Measurements from ENCODE around the gene ZNF79.

Gene ZNF79

DNA sequence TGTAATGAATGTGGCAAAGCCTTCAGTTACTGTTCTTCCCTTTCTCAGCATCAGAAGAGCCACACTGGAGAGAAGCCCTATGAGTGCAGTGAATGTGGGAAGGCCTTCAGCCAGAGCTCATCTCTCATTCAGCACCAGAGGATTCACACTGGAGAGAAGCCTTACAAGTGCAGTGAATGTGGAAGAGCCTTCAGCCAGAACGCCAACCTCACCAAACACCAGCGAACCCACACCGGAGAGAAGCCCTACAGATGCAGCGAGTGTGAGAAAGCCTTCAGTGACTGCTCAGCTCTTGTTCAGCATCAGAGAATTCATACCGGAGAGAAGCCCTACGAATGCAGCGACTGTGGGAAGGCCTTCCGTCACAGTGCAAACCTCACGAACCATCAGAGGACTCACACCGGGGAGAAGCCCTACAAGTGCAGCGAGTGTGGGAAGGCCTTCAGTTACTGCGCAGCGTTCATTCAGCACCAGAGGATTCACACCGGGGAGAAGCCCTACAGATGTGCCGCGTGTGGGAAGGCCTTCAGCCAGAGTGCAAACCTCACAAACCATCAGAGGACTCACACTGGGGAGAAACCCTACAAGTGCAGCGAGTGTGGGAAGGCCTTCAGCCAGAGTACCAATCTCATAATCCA, 20.2 kb downstream of the ZNF79 start:
- DNase-seq (ENCODE audit: low read depth): no peak
- no peak overlapping the region for H3K4me3 ChIP-seq (ENCODE audit: low read length)
- TF ChIP-seq, protein P1, sequence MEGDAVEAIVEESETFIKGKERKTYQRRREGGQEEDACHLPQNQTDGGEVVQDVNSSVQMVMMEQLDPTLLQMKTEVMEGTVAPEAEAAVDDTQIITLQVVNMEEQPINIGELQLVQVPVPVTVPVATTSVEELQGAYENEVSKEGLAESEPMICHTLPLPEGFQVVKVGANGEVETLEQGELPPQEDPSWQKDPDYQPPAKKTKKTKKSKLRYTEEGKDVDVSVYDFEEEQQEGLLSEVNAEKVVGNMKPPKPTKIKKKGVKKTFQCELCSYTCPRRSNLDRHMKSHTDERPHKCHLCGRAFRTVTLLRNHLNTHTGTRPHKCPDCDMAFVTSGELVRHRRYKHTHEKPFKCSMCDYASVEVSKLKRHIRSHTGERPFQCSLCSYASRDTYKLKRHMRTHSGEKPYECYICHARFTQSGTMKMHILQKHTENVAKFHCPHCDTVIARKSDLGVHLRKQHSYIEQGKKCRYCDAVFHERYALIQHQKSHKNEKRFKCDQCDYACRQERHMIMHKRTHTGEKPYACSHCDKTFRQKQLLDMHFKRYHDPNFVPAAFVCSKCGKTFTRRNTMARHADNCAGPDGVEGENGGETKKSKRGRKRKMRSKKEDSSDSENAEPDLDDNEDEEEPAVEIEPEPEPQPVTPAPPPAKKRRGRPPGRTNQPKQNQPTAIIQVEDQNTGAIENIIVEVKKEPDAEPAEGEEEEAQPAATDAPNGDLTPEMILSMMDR (conservative IDR thresholded peaks at IDR 0.05; ENCODE audit: low read depth, low read length): no peak

DNA sequence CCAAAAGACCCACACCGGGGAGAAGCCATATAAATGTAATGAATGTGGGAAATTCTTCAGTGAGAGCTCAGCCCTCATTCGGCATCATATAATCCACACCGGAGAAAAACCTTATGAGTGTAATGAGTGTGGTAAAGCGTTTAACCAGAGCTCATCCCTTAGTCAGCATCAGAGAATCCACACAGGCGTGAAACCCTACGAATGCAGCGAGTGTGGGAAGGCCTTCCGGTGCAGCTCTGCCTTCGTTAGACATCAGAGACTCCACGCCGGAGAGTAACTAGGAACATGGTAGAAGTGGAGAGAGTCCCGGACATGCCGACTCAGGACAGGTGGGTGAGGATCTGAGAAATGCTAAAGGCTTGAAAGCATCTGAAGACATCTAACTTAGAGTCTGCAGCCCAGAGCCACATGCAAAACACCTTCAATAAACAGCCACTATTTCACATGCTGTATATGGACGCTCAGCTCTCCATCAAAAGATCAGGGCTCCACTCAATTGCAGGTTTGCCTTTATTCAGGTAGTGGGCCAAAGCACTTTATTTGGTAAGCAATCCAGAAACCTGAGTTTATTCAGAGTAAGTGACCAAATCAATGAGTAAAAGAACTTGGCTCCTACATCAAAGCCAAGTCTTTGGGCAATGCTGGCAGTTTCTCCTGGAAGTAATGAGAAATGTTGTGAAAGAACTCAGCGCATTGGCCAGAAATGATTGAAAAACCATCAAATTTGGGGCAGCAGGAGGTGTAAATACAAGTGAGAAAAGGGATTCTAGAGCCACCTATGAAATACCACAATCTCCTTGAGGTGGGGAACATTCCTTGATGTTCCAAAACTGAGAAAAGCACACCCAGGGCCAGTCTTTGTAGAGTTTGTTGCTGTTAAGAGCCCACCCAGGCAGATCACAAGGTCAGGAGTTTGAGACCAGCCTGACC, 21.0 kb downstream of the ZNF79 start:
- no peak for DNase-seq (ENCODE audit: low read depth)
- TF ChIP-seq, protein P1 (conservative IDR thresholded peaks at IDR 0.05; ENCODE audit: low read depth, low read length): no peak

DNA sequence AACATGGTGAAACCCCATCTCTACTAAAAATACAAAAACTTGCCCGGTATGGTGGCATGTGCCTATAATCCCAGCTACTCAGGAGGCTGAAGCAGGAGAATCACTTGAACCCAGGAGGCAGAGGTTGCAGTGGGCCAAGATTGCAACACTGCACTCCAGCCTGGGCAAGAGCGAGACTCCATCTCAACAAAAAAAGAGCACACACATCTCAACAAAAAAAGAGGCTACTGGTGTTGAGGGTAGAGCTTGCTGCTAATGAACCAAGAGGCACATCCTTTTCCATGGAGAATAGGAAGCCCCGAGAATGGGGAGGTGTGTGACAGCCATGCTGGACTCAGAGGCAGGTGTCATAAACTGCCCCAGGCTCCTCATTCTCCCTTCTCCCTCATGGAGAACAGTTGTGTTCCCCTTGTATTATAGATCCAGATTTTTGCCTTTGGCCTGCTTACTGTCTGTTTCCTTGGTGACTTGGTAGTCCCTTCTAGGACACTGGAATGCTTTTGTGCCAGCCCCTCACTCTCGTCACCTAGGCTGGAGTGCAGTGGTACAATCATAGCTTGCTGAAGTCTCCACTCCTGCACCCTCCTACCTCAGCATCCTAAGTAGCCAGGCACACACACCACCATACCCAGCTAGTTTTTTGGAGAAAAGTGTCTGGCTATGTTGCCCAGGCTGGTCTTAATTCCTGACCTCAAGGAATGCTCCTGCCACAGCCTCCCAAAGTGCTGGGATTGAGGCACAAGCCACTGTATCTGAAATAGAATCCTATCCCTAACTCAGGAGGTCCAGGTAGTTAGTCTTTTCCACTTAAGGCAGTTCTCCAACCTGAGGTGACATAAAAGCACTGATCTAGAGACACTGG, 21.9 kb downstream of the ZNF79 start:
- H3K4me3 ChIP-seq (ENCODE audit: low read length): no peak overlapping the region
- no peak for DNase-seq (ENCODE audit: low read depth)
- TF ChIP-seq, protein P1 (conservative IDR thresholded peaks at IDR 0.05; ENCODE audit: low read depth, low read length): no peak

More for the DNA sequence above, 21.0 kb downstream of the ZNF79 start:
- no peak overlapping the region for H3K4me3 ChIP-seq (ENCODE audit: low read length)

DNA sequence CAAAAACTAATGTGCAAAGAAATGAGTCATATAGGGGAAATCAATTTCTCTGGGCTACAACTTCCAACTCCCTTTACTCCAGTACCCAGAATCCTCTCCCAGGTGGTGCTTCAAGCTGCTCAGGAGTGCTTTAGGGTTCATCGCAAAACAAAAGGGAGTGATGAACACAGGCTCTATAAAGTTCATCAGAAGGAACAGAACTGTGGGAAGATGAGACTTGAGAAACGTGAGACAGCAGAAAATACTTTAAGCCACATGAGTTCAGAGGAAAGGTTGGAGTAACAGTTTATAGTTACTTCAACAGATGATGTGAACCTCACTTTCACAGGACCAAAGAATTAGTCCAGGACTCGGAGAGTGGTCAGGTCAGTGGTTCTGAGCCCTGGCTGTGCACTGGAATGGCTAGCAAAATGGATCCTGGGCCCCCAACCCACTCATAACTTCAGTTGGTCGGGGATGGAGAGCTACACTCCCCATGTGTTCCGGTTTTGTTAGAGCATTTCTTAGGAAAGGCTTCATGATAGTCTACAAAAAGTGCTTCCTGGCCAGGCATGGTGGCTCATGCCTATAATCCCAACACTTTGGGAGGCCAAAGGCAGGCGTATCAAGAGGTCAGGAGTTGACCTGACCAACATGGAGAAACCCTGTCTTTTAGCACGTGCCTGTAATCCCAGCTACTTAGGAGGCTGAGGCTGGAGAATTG, 22.7 kb downstream of the ZNF79 start:
- TF ChIP-seq, protein P1 (conservative IDR thresholded peaks at IDR 0.05; ENCODE audit: low read depth, low read length): no peak
- no peak overlapping the region for H3K4me3 ChIP-seq (ENCODE audit: low read length)
- DNase-seq (ENCODE audit: low read depth): no peak

DNA sequence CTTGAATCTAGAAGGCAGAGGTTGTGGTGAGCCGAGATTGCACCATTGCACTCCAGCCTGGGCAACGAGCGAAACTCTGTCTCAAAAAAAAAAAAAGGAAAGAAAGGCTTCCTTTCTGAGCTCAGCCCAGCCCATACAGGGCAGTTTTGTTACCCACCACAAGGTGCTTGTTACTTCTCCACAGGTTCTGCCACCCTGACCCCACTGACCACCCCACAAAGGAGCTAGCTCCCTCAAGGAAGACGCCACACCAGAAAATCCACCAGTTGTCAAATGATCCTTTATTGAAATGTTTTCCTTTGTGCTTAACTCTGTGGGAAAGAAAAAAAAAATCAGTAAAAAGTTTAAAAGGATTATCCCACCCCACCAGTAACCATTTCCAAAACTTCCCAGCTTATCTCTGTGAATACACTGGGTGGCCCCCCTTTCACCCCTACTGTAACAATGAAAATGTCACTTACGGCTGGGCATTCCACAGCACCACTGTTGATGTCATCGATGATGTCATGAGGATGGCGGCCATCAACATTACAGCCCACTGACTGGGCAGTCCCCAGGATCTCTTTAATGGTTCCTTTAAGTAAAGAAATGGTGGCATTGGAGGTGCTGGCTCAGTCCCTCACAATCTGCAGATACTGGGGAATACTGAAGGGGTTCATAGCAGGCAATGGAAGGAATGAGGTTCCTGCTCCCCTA, 23.4 kb downstream of the ZNF79 start:
- TF ChIP-seq, protein P1 (conservative IDR thresholded peaks at IDR 0.05; ENCODE audit: low read depth, low read length): no peak
- no peak overlapping the region for H3K4me3 ChIP-seq (ENCODE audit: low read length)
- no peak for DNase-seq (ENCODE audit: low read depth)

Data from retinal pigment epithelial cell (primary cell).